Mesendoderm (in vitro differentiated cells): ENCODE measurements around the gene MYL11.
A peak's percentile ranks its signal among the peaks of the same experiment; 100 is the strongest.

Experiments
- DNase-seq: peaks from one replicate; pipeline ENCODE4 v3.0.0; 2013
- H2AK5ac ChIP-seq: 2 replicates; pipeline ENCODE4 v1.6.1; 2013; ENCODE audit warnings: low read length, inconsistent platforms
- H2BK120ac ChIP-seq: 2 replicates; pipeline ENCODE4 v1.6.1; 2013; ENCODE audit warnings: low read depth, mild to moderate bottlenecking, low read length, moderate library complexity, mixed read lengths
- H2BK15ac ChIP-seq: replicated peaks from 2 replicates; pipeline ENCODE4 v1.6.1; 2013; ENCODE audit warnings: low read depth, mild to moderate bottlenecking, moderate library complexity
- H2BK5ac ChIP-seq: 2 replicates; pipeline ENCODE4 v1.6.1; 2013; ENCODE audit warnings: low read length, inconsistent platforms
- H3K18ac ChIP-seq: 2 replicates; pipeline ENCODE4 v1.6.1; 2013; ENCODE audit warnings: mild to moderate bottlenecking, low read length, mixed read lengths
- H3K23ac ChIP-seq: one replicate; pipeline ENCODE4 v1.6.1; 2013; ENCODE audit warnings: low read length
- H3K27ac ChIP-seq: 2 replicates; pipeline ENCODE4 v1.5.1; 2013; ENCODE audit warnings: low read depth, mild to moderate bottlenecking, inconsistent platforms, low read length, moderate library complexity
- H3K27me3 ChIP-seq: 2 replicates; pipeline ENCODE4 v1.6.1; 2013; ENCODE audit warnings: low read length, control low read depth, mild to moderate bottlenecking, inconsistent platforms; ENCODE audit not compliant: insufficient read depth, poor library complexity
- H3K36me3 ChIP-seq: 2 replicates; pipeline ENCODE4 v1.6.1; 2013; ENCODE audit warnings: low read length, inconsistent platforms; ENCODE audit not compliant: control insufficient read depth, insufficient read depth
- H3K4ac ChIP-seq: one replicate; pipeline ENCODE4 v1.6.1; 2013; ENCODE audit warnings: low read depth, mild to moderate bottlenecking, low read length, moderate library complexity
- H3K4me1 ChIP-seq: 2 replicates; pipeline ENCODE4 v1.6.1; 2013; ENCODE audit warnings: low read depth, low read length, inconsistent platforms; ENCODE audit not compliant: control insufficient read depth
- H3K4me2 ChIP-seq: 2 replicates; pipeline ENCODE4 v1.6.1; 2013; ENCODE audit warnings: low read length
- H3K4me3 ChIP-seq: 2 replicates; pipeline ENCODE4 v1.5.1; 2013; ENCODE audit warnings: mild to moderate bottlenecking, low read length
- H3K56ac ChIP-seq: one replicate; pipeline ENCODE4 v1.6.1; 2013; ENCODE audit warnings: low read length
- H3K79me1 ChIP-seq: 2 replicates; pipeline ENCODE4 v1.6.1; 2013; ENCODE audit warnings: low read length, inconsistent platforms
- H3K79me2 ChIP-seq: 2 replicates; pipeline ENCODE4 v1.6.1; 2013; ENCODE audit warnings: mild to moderate bottlenecking, low read length; ENCODE audit not compliant: control insufficient read depth, insufficient read depth
- H3K9ac ChIP-seq: 2 replicates; pipeline ENCODE4 v1.6.1; 2013; ENCODE audit warnings: low read length, inconsistent platforms
- H4K5ac ChIP-seq: one replicate; pipeline ENCODE4 v1.6.1; 2013; ENCODE audit warnings: low read length
- H4K8ac ChIP-seq: one replicate; pipeline ENCODE4 v1.6.1; 2013; ENCODE audit warnings: low read depth, mild to moderate bottlenecking, control low read depth, low read length, moderate library complexity
- WGBS: extraction: QIAGEN DNeasy Blood & Tissue Kit; methylation state at CpG from one replicate; pipeline ENCODE4 v1.1.7; 2013; ENCODE audit warnings: low lambda C conversion rate, missing lambda C conversion rate; ENCODE audit not compliant: insufficient coverage; ENCODE audit errors: extremely low coverage; 5-methylcytosine and 5-hydroxymethylcytosine counted together

MYL11 gene

DNA sequence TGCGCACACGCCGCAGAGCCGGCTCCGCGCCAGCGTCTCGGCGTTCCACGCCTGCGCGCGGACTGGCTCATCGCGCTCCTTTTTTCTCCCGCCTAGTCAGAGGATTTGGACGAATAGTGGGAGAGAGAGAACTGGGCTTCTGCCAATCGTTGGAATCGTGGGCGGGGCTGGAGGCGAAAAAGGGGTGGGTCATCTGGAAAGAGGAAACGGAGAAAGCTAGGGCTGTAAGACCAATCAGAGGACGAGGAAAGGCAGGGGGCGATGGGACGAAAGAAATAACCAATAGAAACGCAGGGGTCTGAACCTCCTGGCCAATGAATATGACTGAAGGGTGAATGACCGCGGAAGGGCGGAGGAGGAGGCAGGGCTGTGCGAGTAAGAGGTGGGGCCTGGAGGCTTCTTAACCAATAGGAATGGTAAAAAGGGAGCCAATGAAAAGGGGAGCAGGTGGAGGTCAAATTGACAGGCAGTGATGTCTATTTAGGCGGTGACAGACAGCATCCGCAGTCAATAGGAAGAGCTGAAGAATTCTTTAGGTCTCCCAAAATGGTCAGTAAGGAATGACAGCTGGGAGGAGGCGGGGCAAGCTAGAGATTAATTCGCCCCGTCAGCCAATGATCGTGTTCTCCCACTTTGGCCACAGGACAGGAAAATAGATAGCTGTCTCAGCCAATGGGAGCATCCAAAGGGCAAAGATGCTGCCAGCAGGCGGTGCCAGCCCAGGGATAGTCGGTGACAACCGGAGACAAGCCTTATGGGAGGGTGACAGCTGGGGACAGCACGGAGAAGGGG is 4.0 kb upstream of the MYL11 start, which contains the start of gene TBC1D10B:
TSS of gene TBC1D10B (minus strand) at position 39 of the 792 bp plus-strand sequence. CDS start 311 bp downstream, outside the sequence.
- Histone ChIP-seq H3K4me1 (peaks cover 20% of the 10 kb centered on the region), H3K23ac (no peak within 1 kb of the TSS), H3K18ac (peak within 1 kb of the TSS; percentile 44), H3K4me2 (peak within 1 kb of the TSS; percentile 96), H3K79me2 (peaks cover 30% of the 10 kb centered on the region), H4K8ac (no peak within 1 kb of the TSS), H3K36me3 (no peaks in the 10 kb centered on the region), H3K27me3 (no peaks in the 10 kb centered on the region), H2BK120ac (peak within 1 kb of the TSS; percentile 18), H3K79me1 (peaks cover 23% of the 10 kb centered on the region), H2BK5ac (no peak within 1 kb of the TSS), H3K9ac (peak within 1 kb of the TSS; percentile 84), H4K5ac (no peak within 1 kb of the TSS), H3K4me3 (peak within 1 kb of the TSS; percentile 43), H2AK5ac (peak within 1 kb of the TSS; percentile 36), H3K4ac (peak within 1 kb of the TSS; percentile 86), H3K27ac (peak within 1 kb of the TSS; percentile 64), H3K56ac (peak within 1 kb of the TSS; percentile 87), H2BK15ac (no peak within 1 kb of the TSS)
- WGBS: no CpG with 5 or more reads among the region's 40 CpGs
- DNase-seq: peak; percentile 100

DNA sequence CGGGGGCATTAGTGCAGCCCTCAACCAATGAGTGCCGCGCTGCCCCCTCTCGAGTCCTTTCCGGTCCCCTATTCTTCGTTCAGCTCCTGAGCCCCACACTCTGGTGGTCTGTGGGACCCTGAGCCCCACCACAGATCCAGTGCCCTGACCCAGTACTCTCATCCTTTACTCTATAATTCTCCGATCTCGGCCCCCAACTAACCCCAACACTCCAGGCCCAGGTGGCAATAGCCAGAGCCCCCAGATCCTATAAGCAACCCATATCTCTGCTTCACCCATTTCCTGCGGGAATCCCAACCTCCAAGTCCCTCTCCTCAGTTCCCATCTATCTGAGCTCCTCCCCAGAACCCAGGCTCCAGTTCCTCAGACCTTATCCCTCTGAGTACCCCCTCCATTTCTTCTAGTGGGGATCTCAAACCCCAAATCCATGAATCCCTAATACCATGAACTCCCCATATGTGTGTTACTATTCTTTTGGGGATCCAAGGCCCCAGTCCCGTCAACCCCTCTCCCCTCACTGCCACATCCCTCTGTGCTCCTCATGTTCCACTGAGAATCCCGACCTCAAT is 3.3 kb upstream of the MYL11 start:
- peak overlapping the region; percentile 13 for H3K27ac ChIP-seq
- no peak overlapping the region for H2BK120ac ChIP-seq
- H3K4me3 ChIP-seq: no peak overlapping the region

DNA sequence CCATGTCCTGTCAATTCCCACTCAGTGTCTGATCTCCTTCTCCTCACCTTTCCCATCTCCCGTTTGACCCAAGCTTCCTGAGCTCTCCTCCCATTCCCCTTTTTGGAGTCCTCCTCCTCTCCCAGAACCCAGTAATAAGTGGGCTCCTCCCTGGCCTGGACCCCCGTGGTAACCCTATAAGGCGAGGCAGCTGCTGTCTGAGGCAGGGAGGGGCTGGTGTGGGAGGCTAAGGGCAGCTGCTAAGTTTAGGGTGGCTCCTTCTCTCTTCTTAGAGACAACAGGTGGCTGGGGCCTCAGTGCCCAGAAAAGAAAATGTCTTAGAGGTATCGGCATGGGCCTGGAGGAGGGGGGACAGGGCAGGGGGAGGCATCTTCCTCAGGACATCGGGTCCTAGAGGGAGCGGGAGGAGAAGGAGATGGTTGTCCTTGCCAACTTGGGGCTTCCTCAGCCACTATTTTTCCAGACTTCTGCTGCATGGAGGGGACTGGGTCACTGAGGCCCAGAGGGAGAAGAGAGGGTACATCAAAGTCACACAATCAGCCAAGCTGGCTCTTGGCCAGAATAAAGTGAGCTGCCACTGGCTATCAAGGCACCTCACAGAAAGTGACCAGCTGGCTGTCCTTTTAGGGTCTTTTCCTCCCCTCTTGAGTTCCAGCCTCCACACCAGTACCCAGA is 2.4 kb upstream of the MYL11 start:
- Histone ChIP-seq H3K9ac (no peak overlapping the region), H3K4me3 (no peak overlapping the region), H3K23ac (no peak overlapping the region), H3K27ac (no peak overlapping the region), H3K56ac (no peak overlapping the region), H2BK120ac (no peak overlapping the region), H3K36me3 (no peaks in the 10 kb centered on the region), H3K4me1 (peaks cover 20% of the 10 kb centered on the region), H2BK5ac (no peak overlapping the region), H3K4me2 (no peak overlapping the region), H4K5ac (no peak overlapping the region), H4K8ac (no peak overlapping the region), H3K4ac (no peak overlapping the region), H3K27me3 (no peaks in the 10 kb centered on the region), H3K79me2 (peaks cover 25% of the 10 kb centered on the region), H3K79me1 (peaks cover 21% of the 10 kb centered on the region), H2AK5ac (no peak overlapping the region), H3K18ac (no peak overlapping the region), H2BK15ac (no peak overlapping the region)
- WGBS: no CpG with 5 or more reads among the region's 6 CpGs
- no peak for DNase-seq

More for the DNA sequence above, 3.3 kb upstream of the MYL11 start:
- no peak overlapping the region for H3K23ac ChIP-seq
- H3K4me1 ChIP-seq: peaks cover 20% of the 10 kb centered on the region
- H3K9ac ChIP-seq: peak overlapping the region; percentile 62
- WGBS: no CpG with 5 or more reads among the region's 11 CpGs
- peak overlapping the region; percentile 36 for H2AK5ac ChIP-seq
- no peak overlapping the region for H2BK5ac ChIP-seq
- no peaks in the 10 kb centered on the region for H3K36me3 ChIP-seq
- no peak overlapping the region for H4K8ac ChIP-seq
- peak overlapping the region; percentile 69 for H3K56ac ChIP-seq
- peaks cover 28% of the 10 kb centered on the region for H3K79me2 ChIP-seq
- H3K79me1 ChIP-seq: peaks cover 23% of the 10 kb centered on the region
- no peaks in the 10 kb centered on the region for H3K27me3 ChIP-seq
- no peak overlapping the region for H3K18ac ChIP-seq
- H4K5ac ChIP-seq: peak overlapping the region; percentile 84
- peak overlapping the region; percentile 64 for H3K4me2 ChIP-seq
- no peak for DNase-seq
- no peak overlapping the region for H3K4ac ChIP-seq
- no peak overlapping the region for H2BK15ac ChIP-seq

DNA sequence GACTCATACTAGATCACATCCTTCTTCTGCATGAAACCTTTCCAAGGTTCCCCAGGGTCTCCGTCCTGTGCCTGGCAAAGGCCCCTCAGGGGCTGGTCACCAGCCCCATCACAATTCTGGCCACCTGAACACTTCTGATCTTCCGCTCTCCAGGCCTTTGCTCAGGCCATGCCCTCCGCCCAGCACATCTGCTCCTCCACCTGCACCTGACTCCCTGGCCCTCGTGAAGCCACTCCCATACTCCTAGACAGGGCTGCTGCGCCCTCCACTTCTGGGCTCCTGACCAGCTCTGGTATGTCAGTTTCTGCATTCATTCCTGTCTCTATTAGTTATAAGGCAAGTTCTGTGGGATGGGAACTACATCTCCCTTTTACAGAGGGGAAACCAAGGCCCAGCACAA is 1.9 kb upstream of the MYL11 start:
- no peak overlapping the region for H3K4me2 ChIP-seq
- H3K27ac ChIP-seq: no peak overlapping the region
- peaks cover 19% of the 10 kb centered on the region for H3K4me1 ChIP-seq
- H3K9ac ChIP-seq: no peak overlapping the region
- no CpG with 5 or more reads among the region's 5 CpGs for WGBS
- no peak overlapping the region for H2BK15ac ChIP-seq
- H3K79me2 ChIP-seq: peaks cover 19% of the 10 kb centered on the region
- H2BK120ac ChIP-seq: no peak overlapping the region
- H2BK5ac ChIP-seq: no peak overlapping the region
- H3K27me3 ChIP-seq: no peaks in the 10 kb centered on the region
- H3K56ac ChIP-seq: no peak overlapping the region
- peaks cover 16% of the 10 kb centered on the region for H3K79me1 ChIP-seq
- H4K5ac ChIP-seq: no peak overlapping the region
- H2AK5ac ChIP-seq: no peak overlapping the region
- no peak for DNase-seq
- no peak overlapping the region for H4K8ac ChIP-seq
- H3K36me3 ChIP-seq: no peaks in the 10 kb centered on the region
- H3K23ac ChIP-seq: no peak overlapping the region
- H3K4ac ChIP-seq: no peak overlapping the region
- H3K4me3 ChIP-seq: no peak overlapping the region
- H3K18ac ChIP-seq: no peak overlapping the region

DNA sequence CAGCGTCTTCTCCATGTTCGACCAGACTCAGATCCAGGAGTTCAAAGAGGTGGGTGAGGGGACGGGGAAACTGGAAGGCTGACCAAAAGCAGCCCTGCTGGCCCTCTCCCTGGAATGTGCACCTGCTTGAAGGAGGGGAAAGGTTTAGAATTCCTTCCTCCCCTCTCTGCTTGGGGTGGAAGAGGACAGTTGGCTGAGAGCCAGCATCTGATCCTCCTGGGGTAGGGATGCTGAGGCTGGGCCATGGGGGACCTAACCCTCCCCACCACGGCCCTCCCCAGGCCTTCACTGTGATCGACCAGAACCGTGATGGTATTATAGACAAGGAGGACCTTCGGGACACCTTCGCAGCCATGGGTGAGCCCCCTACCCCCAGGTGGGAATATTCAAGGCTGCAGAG is 1.3 kb downstream of the MYL11 start:
- H3K79me1 ChIP-seq: no peaks in the 10 kb centered on the region
- H2BK15ac ChIP-seq: no peak overlapping the region
- H3K56ac ChIP-seq: peak overlapping the region; percentile 25
- no peaks in the 10 kb centered on the region for H3K79me2 ChIP-seq
- no peak overlapping the region for H3K4ac ChIP-seq
- no CpG with 5 or more reads among the region's 8 CpGs for WGBS
- no peak overlapping the region for H4K8ac ChIP-seq
- H2BK5ac ChIP-seq: no peak overlapping the region
- DNase-seq: no peak
- no peak overlapping the region for H3K18ac ChIP-seq
- no peak overlapping the region for H2AK5ac ChIP-seq
- no peak overlapping the region for H3K27ac ChIP-seq
- no peak overlapping the region for H4K5ac ChIP-seq
- no peak overlapping the region for H3K4me3 ChIP-seq
- H3K27me3 ChIP-seq: no peaks in the 10 kb centered on the region
- no peak overlapping the region for H3K9ac ChIP-seq
- no peak overlapping the region for H3K23ac ChIP-seq
- H3K36me3 ChIP-seq: no peaks in the 10 kb centered on the region
- no peak overlapping the region for H2BK120ac ChIP-seq
- no peak overlapping the region for H3K4me2 ChIP-seq
- H3K4me1 ChIP-seq: peaks cover 6% of the 10 kb centered on the region
